Omental fat pad (tissue), 4 donors: Measurements from ENCODE around the gene CAPRIN2. TPM values are rescaled to one million over a fixed set of nuclear protein-coding genes. Genes with fewer than 3 reads are reported as not detected.

Experiments
- ATAC-seq: fragments of 150-250 bp; one replicate; pipeline ENCODE4 v1.9.1; 2016; ENCODE audit warnings: mild to moderate bottlenecking, moderate library complexity; ENCODE audit not compliant: low FRiP score
- DNase-seq: peaks from one replicate; pipeline ENCODE4 v3.0.0-alpha.2; 2019; ENCODE audit warnings: low spot score
- total RNA-seq, 4 donors: library from RNA; depleted of rRNA; stranded (reverse); fragments of >200 nt; gene quantifications; one replicate each; pipeline ENCODE4 v1.1.0, GENCODE V29; 2016
- TF ChIP-seq, protein P1 (sequence below), 3 donors: fragments of 450-650 bp; IDR thresholded peaks; one replicate each; pipeline ENCODE4 v1.5.1; 2016 to 2017; ENCODE audit warnings: antibody characterized with exemption in 3 of 3, mild to moderate bottlenecking in 3 of 3, moderate library complexity in 2 of 3

Gene CAPRIN2
- total RNA-seq, 4 donors from 2014 or later: 18.0 to 31.4 (median 19.7) TPM

GRCh38 chr12:30753751-30754382 is 884 bp downstream of the CAPRIN2 start:
- DNase-seq (no peak), ATAC-seq (no peak)
- TF ChIP-seq, protein P1, sequence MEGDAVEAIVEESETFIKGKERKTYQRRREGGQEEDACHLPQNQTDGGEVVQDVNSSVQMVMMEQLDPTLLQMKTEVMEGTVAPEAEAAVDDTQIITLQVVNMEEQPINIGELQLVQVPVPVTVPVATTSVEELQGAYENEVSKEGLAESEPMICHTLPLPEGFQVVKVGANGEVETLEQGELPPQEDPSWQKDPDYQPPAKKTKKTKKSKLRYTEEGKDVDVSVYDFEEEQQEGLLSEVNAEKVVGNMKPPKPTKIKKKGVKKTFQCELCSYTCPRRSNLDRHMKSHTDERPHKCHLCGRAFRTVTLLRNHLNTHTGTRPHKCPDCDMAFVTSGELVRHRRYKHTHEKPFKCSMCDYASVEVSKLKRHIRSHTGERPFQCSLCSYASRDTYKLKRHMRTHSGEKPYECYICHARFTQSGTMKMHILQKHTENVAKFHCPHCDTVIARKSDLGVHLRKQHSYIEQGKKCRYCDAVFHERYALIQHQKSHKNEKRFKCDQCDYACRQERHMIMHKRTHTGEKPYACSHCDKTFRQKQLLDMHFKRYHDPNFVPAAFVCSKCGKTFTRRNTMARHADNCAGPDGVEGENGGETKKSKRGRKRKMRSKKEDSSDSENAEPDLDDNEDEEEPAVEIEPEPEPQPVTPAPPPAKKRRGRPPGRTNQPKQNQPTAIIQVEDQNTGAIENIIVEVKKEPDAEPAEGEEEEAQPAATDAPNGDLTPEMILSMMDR (IDR thresholded peaks at IDR 0.05): no peak

DNA sequence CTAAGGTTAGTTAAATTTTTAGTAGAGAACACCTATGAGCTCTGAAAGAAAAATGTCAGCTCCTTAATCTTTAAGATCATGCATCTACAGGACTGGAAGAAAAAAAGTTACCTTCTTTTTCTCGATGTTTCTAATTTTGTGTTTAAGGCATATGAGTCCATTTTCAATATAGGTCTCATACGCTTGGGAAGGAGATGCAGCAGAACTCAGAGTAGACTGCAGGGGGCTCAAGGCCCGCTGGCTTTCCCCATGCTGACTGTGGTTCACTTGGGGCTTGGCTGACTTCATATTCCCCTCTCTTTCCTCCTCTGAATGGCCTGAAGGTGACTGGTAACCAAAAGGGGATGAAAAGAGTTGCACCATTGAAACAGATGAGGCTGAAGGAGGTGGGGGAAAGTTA is 1.5 kb downstream of the CAPRIN2 start:
- ATAC-seq (no peak), DNase-seq (no peak)
- TF ChIP-seq, protein P1 (IDR thresholded peaks at IDR 0.05): no peak

- DNase-seq (no peak), ATAC-seq (no peak)
- TF ChIP-seq, protein P1 (IDR thresholded peaks at IDR 0.05): no peak
Observed at GRCh38 chr12:30752255-30752654, 2.5 kb downstream of the CAPRIN2 start.

DNA sequence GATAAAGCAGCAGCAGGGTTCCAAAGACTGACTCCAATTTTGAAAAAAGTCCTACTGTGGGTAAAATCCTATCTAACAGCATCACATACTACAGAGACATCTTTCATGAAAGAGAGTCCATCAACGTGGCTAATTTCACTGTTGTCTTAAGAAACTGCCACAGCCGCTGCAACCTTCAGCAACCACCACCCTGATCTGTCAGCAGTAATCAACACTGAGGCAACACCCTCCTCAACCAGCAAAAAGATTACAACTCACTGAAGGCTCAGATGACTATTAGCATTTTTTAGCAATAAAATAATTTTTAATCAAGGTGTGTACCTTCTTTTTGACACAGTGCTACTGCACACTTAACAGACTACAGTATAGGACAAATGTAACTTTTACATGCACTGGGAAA is 6.6 kb downstream of the CAPRIN2 start:
- ATAC-seq: no peak
- TF ChIP-seq, protein P1 (IDR thresholded peaks at IDR 0.05): no peak
- DNase-seq: no peak

DNA sequence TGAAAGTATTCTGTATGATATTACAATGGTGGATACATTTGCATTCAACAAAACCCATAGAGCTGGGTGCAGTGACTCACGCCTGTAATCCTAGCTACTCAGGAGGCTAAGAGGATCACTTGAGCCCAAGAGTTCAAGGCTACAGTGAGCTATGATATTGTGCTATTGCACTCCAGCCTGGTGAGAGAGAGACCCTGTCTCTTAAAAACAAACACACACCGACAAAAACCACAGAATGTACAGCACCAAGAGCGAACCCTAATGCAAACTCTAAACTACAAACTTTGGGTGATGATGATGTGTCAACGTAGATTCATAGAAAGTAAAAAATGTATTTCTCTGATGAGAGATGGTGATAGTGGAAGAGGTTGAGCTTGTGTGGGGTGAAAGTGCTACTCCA is 8.6 kb downstream of the CAPRIN2 start:
- no peak for ATAC-seq
- DNase-seq: no peak
- TF ChIP-seq, protein P1 (IDR thresholded peaks at IDR 0.05): no peak

DNA sequence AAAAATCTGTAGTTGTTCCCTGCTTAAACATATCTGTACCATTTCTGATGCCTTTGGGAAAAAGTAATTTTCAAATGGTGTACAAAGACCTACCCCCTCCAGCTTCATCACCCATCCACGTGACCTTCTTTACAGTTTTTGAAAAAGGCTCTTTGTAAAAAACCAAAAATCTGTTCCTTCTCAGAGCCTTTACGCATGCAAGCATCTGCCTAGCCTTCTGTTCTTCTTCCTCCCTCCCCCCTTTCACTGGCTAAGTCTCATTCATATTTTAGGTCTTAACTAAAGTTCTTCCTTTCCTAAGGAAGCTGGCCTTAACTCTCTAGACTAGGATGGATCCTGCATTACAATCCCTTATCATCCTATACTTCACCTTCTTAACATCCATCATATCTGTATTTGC is 10.4 kb downstream of the CAPRIN2 start:
- ATAC-seq (no peak), DNase-seq (no peak)
- TF ChIP-seq, protein P1 (IDR thresholded peaks at IDR 0.05): no peak

DNA sequence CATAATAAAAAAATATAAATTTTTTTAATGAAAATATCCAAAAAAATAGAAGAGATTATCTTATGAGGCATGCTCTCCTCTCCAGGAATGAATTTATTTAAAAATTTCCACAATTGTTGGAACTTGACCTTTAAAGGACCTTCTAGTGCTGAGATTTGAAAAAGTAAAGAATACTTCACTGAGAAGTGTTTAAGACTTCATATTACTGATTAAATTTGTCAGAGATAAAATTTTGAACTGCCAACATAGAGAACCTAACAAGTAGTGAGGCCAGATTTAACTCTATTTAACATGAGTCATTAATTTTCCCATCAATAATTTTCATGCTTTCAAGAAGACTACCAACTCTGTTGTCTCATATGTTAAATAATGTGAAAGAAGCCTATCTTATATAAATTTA is 14.5 kb downstream of the CAPRIN2 start:
- TF ChIP-seq, protein P1 (IDR thresholded peaks at IDR 0.05): no peak
- no peak for DNase-seq
- ATAC-seq: no peak
